Lung (tissue), 12 donors: ENCODE data around the gene SMIM20. TPM values are rescaled to one million over a fixed set of nuclear protein-coding genes. Genes with fewer than 3 reads are reported as not detected.

Experiments used
- ATAC-seq: fragments of 200-7000 bp; cut with Tn5 transposase; one replicate; pipeline ENCODE4 v1.9.1; 2020; ENCODE audit warnings: moderate number of reproducible peaks; ENCODE audit not compliant: insufficient read depth, low FRiP score
- DNase-seq, 3 donors: peaks; one replicate each; pipeline ENCODE4 v3.0.0-alpha.2; 2013 to 2017
- H3K27ac ChIP-seq, 2 donors: one replicate each; pipeline ENCODE4 v1.5.1; 2013; ENCODE audit warnings: mild to moderate bottlenecking in 2 of 2, moderate library complexity in 2 of 2, control low read depth in 1 of 2, inconsistent platforms in 1 of 2, low read depth in 1 of 2, low read length in 1 of 2
- H3K27me3 ChIP-seq, 3 donors: one replicate each; pipeline ENCODE4 v1.5.1; 2013; ENCODE audit warnings: low read length in 2 of 3; ENCODE audit not compliant: control insufficient read depth in 3 of 3, insufficient read depth in 3 of 3
- H3K36me3 ChIP-seq, 4 donors: one replicate each; pipeline ENCODE4 v1.5.1; 2013; ENCODE audit warnings: low read length in 4 of 4, mild to moderate bottlenecking in 1 of 4, moderate library complexity in 1 of 4; ENCODE audit not compliant: control insufficient read depth in 4 of 4, insufficient read depth in 4 of 4
- H3K4me1 ChIP-seq, 5 donors: one replicate each; pipeline ENCODE4 v1.5.1; 2013; ENCODE audit warnings: low read length in 5 of 5, mild to moderate bottlenecking in 2 of 5, moderate library complexity in 1 of 5; ENCODE audit not compliant: control insufficient read depth in 5 of 5, insufficient read depth in 5 of 5
- H3K4me3 ChIP-seq: one replicate; pipeline ENCODE4 v1.5.1; 2013; ENCODE audit warnings: mild to moderate bottlenecking, control low read depth, moderate library complexity
- H3K9ac ChIP-seq, 2 donors: one replicate each; pipeline ENCODE4 v1.5.1; 2013; ENCODE audit warnings: low read length in 2 of 2, control low read depth in 1 of 2; ENCODE audit not compliant: insufficient read depth in 1 of 2
- H3K9me3 ChIP-seq, 4 donors: one replicate each; pipeline ENCODE4 v1.5.1; 2013; ENCODE audit warnings: low read length in 3 of 4, mild to moderate bottlenecking in 1 of 4, moderate library complexity in 1 of 4; ENCODE audit not compliant: control insufficient read depth in 4 of 4, insufficient read depth in 3 of 4
- WGBS, 2 donors: extraction: QIAGEN DNeasy Blood & Tissue Kit; methylation state at CpG; one replicate each; pipeline ENCODE4 v1.1.7; 2013; 5-methylcytosine and 5-hydroxymethylcytosine counted together
- polyA plus RNA-seq, 2 donors: library from polyadenylated mRNA; stranded (reverse); fragments of 200-250 nt; gene quantifications; one replicate each; pipeline ENCODE4 v1.2.1, GENCODE V29; 2013
- total RNA-seq, 2 donors: library from RNA; depleted of rRNA in 1 of 2; stranded (reverse); fragments of >200 nt in 1 of 2; gene quantifications; one replicate each; pipeline ENCODE4 v1.2.1, GENCODE V29; 2014 to 2021
- TF ChIP-seq, protein P1 (sequence below): IDR thresholded peaks from 2 replicates; pipeline ENCODE4 v1.5.1; 2012; ENCODE audit warnings: mild to moderate bottlenecking; ENCODE audit errors: control extremely low read depth, extremely low read depth
- donor health status: control.
- donor health status: control.
- donor health status: Bipolar disorder and iron deficiency.
- donor health status: healthy.
- donor health status: DM: yes; HTN: yes; CAD: no.

The SMIM20 gene
- total and polyA plus RNA-seq, 4 donors, result 21.9 to 30.7 (median 26.8) TPM

DNA sequence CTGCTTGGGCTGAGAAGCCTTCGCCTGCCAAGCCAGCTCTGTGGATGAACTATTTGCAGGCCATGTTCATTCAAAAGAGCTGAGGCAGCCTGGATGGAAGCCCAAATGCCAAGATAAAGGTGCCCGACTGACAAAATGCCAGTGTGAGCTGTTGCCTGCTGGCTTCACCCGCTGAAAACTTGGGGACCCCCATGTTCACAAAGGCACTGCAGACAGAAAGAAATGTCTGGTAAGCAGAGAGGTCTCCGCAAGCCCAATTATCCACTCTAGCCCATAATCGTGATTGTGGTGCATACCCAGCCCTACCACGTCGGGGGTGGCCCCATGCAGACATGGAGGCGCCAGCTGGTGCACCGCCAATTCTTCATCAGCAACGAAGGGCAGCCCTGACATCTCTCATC, 13.0 kb upstream of the SMIM20 start:
- Histone ChIP-seq H3K4me3 (no peak overlapping the region), H3K27ac (no peak overlapping the region), H3K9me3 (no peaks in the 10 kb centered on the region), H3K4me1 (peaks cover 0 to 5% (median 0%) of the 10 kb centered on the region in 5 donors), H3K27me3 (no peaks in the 10 kb centered on the region), H3K9ac (no peak overlapping the region), H3K36me3 (no peaks in the 10 kb centered on the region)
- WGBS, 2 donors, result 89 to 90% methylated on average over 10 of the region's 10 CpGs
- TF ChIP-seq, protein P1, sequence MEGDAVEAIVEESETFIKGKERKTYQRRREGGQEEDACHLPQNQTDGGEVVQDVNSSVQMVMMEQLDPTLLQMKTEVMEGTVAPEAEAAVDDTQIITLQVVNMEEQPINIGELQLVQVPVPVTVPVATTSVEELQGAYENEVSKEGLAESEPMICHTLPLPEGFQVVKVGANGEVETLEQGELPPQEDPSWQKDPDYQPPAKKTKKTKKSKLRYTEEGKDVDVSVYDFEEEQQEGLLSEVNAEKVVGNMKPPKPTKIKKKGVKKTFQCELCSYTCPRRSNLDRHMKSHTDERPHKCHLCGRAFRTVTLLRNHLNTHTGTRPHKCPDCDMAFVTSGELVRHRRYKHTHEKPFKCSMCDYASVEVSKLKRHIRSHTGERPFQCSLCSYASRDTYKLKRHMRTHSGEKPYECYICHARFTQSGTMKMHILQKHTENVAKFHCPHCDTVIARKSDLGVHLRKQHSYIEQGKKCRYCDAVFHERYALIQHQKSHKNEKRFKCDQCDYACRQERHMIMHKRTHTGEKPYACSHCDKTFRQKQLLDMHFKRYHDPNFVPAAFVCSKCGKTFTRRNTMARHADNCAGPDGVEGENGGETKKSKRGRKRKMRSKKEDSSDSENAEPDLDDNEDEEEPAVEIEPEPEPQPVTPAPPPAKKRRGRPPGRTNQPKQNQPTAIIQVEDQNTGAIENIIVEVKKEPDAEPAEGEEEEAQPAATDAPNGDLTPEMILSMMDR, result no peak
- ATAC-seq (no peak), DNase-seq (no peak)

DNA sequence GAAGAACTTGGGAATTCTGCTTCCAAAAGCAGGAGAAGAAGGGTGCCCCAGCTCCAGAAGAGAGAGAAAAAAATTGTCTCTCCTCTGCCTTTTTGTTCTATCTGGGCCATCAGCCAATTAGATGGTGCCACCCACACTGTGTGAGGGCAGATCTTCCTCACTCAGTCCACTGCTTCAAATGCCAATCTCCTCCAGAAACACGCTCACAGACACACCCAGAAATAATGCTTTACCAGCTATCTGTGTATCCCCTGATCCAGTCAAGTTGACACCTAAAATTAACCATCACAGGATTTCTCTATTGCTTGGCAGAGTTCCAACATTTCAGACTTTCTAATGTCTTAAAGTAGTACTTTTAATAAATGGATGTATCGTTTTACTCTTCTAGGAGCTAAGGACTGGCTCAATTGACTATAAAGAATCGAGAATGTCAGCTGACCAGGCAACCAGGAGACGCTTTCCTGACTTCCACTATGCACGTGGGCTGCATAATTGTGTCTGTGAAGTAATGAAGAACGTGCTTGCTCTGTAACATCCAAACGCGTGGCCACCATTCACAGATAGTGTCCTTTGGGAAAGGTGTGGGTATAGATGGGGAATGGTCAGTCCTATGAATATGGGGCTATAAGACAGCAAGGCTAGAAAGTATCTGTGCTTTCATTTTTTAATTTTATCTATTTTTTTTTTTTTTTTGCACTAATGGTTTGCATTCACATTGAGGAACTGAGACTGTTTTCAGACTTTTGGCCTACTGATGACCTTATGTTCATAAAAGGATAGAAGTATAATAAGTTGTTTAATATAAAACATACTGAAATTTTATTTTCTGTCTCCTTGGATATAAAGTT, 9.9 kb upstream of the SMIM20 start:
- Histone ChIP-seq H3K9me3 (no peaks in the 10 kb centered on the region), H3K4me3 (no peak overlapping the region), H3K9ac (no peak overlapping the region), H3K27me3 (no peaks in the 10 kb centered on the region), H3K4me1 (peaks cover 0 to 5% (median 0%) of the 10 kb centered on the region in 5 donors), H3K36me3 (no peaks in the 10 kb centered on the region), H3K27ac (no peak overlapping the region)
- ATAC-seq, result no peak
- TF ChIP-seq, protein P1, result no peak
- DNase-seq, result no peak
- WGBS, 2 donors, result 80 to 85% methylated on average over 8 of the region's 8 CpGs

DNA sequence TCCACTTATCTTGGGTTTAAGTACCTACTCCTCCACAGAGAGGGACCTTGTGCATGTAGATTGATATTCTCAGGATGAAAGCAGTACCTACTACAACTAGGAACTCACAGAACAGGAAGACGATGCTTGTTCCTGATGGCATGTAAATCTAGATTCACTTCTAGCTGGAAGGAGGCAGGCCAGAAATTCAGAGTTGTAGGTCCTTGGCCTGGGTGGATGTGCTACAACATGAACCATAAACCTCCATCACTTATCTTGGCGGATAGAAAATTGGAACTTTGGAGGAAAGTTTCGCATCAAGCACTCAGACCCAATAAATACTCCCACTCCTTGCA, 9.3 kb upstream of the SMIM20 start:
- H3K9ac ChIP-seq, result no peak overlapping the region
- no peaks in the 10 kb centered on the region for H3K27me3 ChIP-seq
- 91% methylated on average over 3 of the region's 3 CpGs for WGBS, 2 donors
- H3K4me3 ChIP-seq, result no peak overlapping the region
- TF ChIP-seq, protein P1, result no peak
- no peak for DNase-seq
- H3K27ac ChIP-seq, result no peak overlapping the region
- H3K4me1 ChIP-seq, result peaks cover 0 to 5% (median 0%) of the 10 kb centered on the region in 5 donors
- no peaks in the 10 kb centered on the region for H3K9me3 ChIP-seq
- H3K36me3 ChIP-seq, result no peaks in the 10 kb centered on the region
- no peak for ATAC-seq
